Spinal cord (tissue), 10 donors: ENCODE results near the gene RBM10. TPM values are rescaled to one million over a fixed set of nuclear protein-coding genes. Genes with fewer than 3 reads are reported as not detected.

Experiments used
- DNase-seq, 6 donors: peaks; one replicate each; pipeline versions ENCODE4 v3.0.0 to v3.0.0-alpha.2; 2013 to 2015; ENCODE audit warnings: low spot score in 6 of 6, low read depth in 4 of 6
- H3K27ac ChIP-seq: one replicate; pipeline ENCODE4 v1.5.1; 2013; ENCODE audit warnings: low read depth, low read length, control low read depth
- H3K27me3 ChIP-seq: one replicate; pipeline ENCODE4 v1.6.1; 2013; ENCODE audit warnings: low read length; ENCODE audit not compliant: control insufficient read depth, insufficient read depth
- H3K36me3 ChIP-seq: one replicate; pipeline ENCODE4 v1.6.1; 2013; ENCODE audit warnings: low read length; ENCODE audit not compliant: control insufficient read depth, insufficient read depth
- H3K4me1 ChIP-seq: one replicate; pipeline ENCODE4 v1.6.1; 2013; ENCODE audit warnings: low read length; ENCODE audit not compliant: control insufficient read depth, insufficient read depth
- H3K4me3 ChIP-seq: one replicate; pipeline ENCODE4 v1.5.1; 2013; ENCODE audit warnings: low read depth, low read length, control low read depth
- H3K9me3 ChIP-seq: one replicate; pipeline ENCODE4 v1.6.1; 2013; ENCODE audit warnings: low read length; ENCODE audit not compliant: control insufficient read depth, insufficient read depth
- WGBS: methylation state at CpG from one replicate; pipeline ENCODE4 v1.1.5; 2013; ENCODE audit warnings: missing lambda C conversion rate; ENCODE audit not compliant: insufficient coverage; 5-methylcytosine and 5-hydroxymethylcytosine counted together
- polyA plus RNA-seq, 2 donors: library from polyadenylated mRNA; unstranded; fragments of 120-200 nt; gene quantifications; one replicate each; pipeline ENCODE4 v1.2.1, GENCODE V29; 2013; ENCODE audit not compliant: insufficient read length in 2 of 2
- total RNA-seq, 2 donors: library from RNA; depleted of rRNA in 1 of 2; stranded (reverse); fragments of 120-200 nt in 1 of 2; fragments of >200 nt in 1 of 2; gene quantifications; one replicate each; pipeline versions ENCODE4 v1.2.3 to v1.2.4, GENCODE V29; 2013 to 2014
- donor health status: healthy.

Gene RBM10
- total and polyA plus RNA-seq, 4 donors = 24.3 to 63.7 (median 49.5) TPM

GRCh38 chrX:47182106-47182700, 37.2 kb downstream of the RBM10 start:
- peaks cover 52% of the 10 kb centered on the region for H3K27me3 ChIP-seq

GRCh38 chrX:47184486-47184885, 39.5 kb downstream of the RBM10 start:
- Histone ChIP-seq H3K9me3 (no peaks in the 10 kb centered on the region), H3K27ac (no peak overlapping the region), H3K4me1 (no peaks in the 10 kb centered on the region), H3K36me3 (peaks cover 67% of the 10 kb centered on the region), H3K27me3 (peaks cover 45% of the 10 kb centered on the region), H3K4me3 (no peak overlapping the region)
- DNase-seq = no peak
- WGBS = 76% methylated on average over 3 of the region's 4 CpGs

More at GRCh38 chrX:47182106-47182700, 37.2 kb downstream of the RBM10 start:
- H3K9me3 ChIP-seq = no peaks in the 10 kb centered on the region
- no peak for DNase-seq
- H3K4me3 ChIP-seq = no peak overlapping the region
- H3K27ac ChIP-seq = no peak overlapping the region
- H3K4me1 ChIP-seq = no peaks in the 10 kb centered on the region
- WGBS = 87% methylated on average over 8 of the region's 9 CpGs
- peaks cover 87% of the 10 kb centered on the region for H3K36me3 ChIP-seq

- peaks cover 60% of the 10 kb centered on the region for H3K36me3 ChIP-seq
- H3K4me3 ChIP-seq = no peak overlapping the region
- H3K27me3 ChIP-seq = peaks cover 48% of the 10 kb centered on the region
- H3K4me1 ChIP-seq = peaks cover 2% of the 10 kb centered on the region
- no peak overlapping the region for H3K27ac ChIP-seq
- 78% methylated on average over 9 of the region's 17 CpGs for WGBS
- DNase-seq = no peak
- no peaks in the 10 kb centered on the region for H3K9me3 ChIP-seq
These were observed 40.2 kb downstream of the RBM10 start for GRCh38 chrX:47185241-47185640.

GRCh38 chrX:47186096-47186740, 41.2 kb downstream of the RBM10 start:
- Histone ChIP-seq H3K9me3 (no peaks in the 10 kb centered on the region), H3K27me3 (peaks cover 52% of the 10 kb centered on the region), H3K36me3 (peaks cover 54% of the 10 kb centered on the region), H3K4me3 (no peak overlapping the region), H3K4me1 (peaks cover 12% of the 10 kb centered on the region), H3K27ac (no peak overlapping the region)
- no peak for DNase-seq
- WGBS = 83% methylated on average over 20 of the region's 27 CpGs

- H3K4me1 ChIP-seq = peaks cover 17% of the 10 kb centered on the region
- no peak for DNase-seq
- H3K4me3 ChIP-seq = no peak overlapping the region
- no peak overlapping the region for H3K27ac ChIP-seq
- H3K9me3 ChIP-seq = no peaks in the 10 kb centered on the region
- H3K36me3 ChIP-seq = peaks cover 44% of the 10 kb centered on the region
- peaks cover 51% of the 10 kb centered on the region for H3K27me3 ChIP-seq
- no CpG with 5 or more reads among the region's 4 CpGs for WGBS
These were observed 42.2 kb downstream of the RBM10 start for GRCh38 chrX:47187106-47187677.

- Histone ChIP-seq H3K4me1 (peaks cover 30% of the 10 kb centered on the region), H3K27ac (no peak overlapping the region), H3K4me3 (no peak overlapping the region), H3K36me3 (peaks cover 25% of the 10 kb centered on the region), H3K27me3 (peaks cover 37% of the 10 kb centered on the region), H3K9me3 (no peaks in the 10 kb centered on the region)
- 54% methylated on average over 11 of the region's 19 CpGs for WGBS
- DNase-seq = no peak
These were observed 44.9 kb downstream of the RBM10 start for GRCh38 chrX:47189906-47190305.

GRCh38 chrX:47190445-47191269, 45.6 kb downstream of the RBM10 start:
- H3K4me1 ChIP-seq = peaks cover 38% of the 10 kb centered on the region
- 18% methylated on average over 40 of the region's 40 CpGs for WGBS
- H3K4me3 ChIP-seq = peak overlapping the region; percentile 62
- H3K36me3 ChIP-seq = peaks cover 22% of the 10 kb centered on the region
- peak in 5 of 6 donors; percentile 67 to 97 (median 86) for DNase-seq
- H3K27me3 ChIP-seq = peaks cover 34% of the 10 kb centered on the region
- no peak overlapping the region for H3K27ac ChIP-seq
- H3K9me3 ChIP-seq = no peaks in the 10 kb centered on the region

- Histone ChIP-seq H3K9me3 (no peaks in the 10 kb centered on the region), H3K4me1 (peaks cover 45% of the 10 kb centered on the region), H3K27ac (no peak overlapping the region), H3K4me3 (peak overlapping the region; percentile 62), H3K27me3 (peaks cover 31% of the 10 kb centered on the region), H3K36me3 (peaks cover 18% of the 10 kb centered on the region)
- peak in 1 of 6 donors; percentile 15 for DNase-seq
- WGBS = 28% methylated on average over 22 of the region's 26 CpGs
These were observed 46.3 kb downstream of the RBM10 start for GRCh38 chrX:47191331-47191730.

GRCh38 chrX:47191806-47192401, 46.9 kb downstream of the RBM10 start:
- Histone ChIP-seq H3K36me3 (peaks cover 12% of the 10 kb centered on the region), H3K4me3 (peak overlapping the region; percentile 62), H3K4me1 (peaks cover 47% of the 10 kb centered on the region), H3K9me3 (no peaks in the 10 kb centered on the region), H3K27ac (no peak overlapping the region), H3K27me3 (peaks cover 29% of the 10 kb centered on the region)
- no peak for DNase-seq
- WGBS = 36% methylated on average over 7 of the region's 16 CpGs
